ENCODE measurements around the gene OPRM1. TPM values are rescaled to one million over a fixed set of nuclear protein-coding genes. Genes with fewer than 3 reads are reported as not detected.

The OPRM1 gene
- polyA plus RNA-seq, 1 experiment: not detected

- ChIA-PET POLR2A (no interaction called here), CTCF (interaction anchor here (0.6 to 4.3 kb wide), 26 partner anchors 10 to 651 kb away, joined by 3 to 59 read pairs (median 4); partner anchors contain the start of gene CNKSR3)
- H3K4me3 ChIP-seq (ENCODE audit: low read depth, low read length): no peak overlapping the region
- peaks cover 9% of the 10 kb centered on the region for H3K27me3 ChIP-seq (ENCODE audit: control insufficient read depth, insufficient read depth, low read length)
- H3K27ac ChIP-seq (ENCODE audit: low read depth, low read length): no peak overlapping the region
- no peaks in the 10 kb centered on the region; the same call in 1 of the 2 replicates for H3K9me3 ChIP-seq (ENCODE audit: control insufficient read depth, insufficient read depth, low read length)
- peak; percentile 65 for DNase-seq (ENCODE audit: low read depth, low spot score)
- TF ChIP-seq CTCF (IDR thresholded peaks at IDR 0.05; ENCODE audit: low read depth, low read length): peak; percentile 74
Observed at GRCh38 chr6:154154389-154154967, 115.4 kb downstream of the OPRM1 start.

- POLR2A ChIA-PET: no interaction called here
- peak; percentile 79 for TF ChIP-seq CTCF (IDR thresholded peaks at IDR 0.05; ENCODE audit: low read depth, low read length)
- no peak for DNase-seq (ENCODE audit: low read depth, low spot score)
- Histone ChIP-seq H3K27ac (ENCODE audit: low read depth, low read length) (no peak overlapping the region), H3K9me3 (ENCODE audit: control insufficient read depth, insufficient read depth, low read length) (no peaks in the 10 kb centered on the region; the same call in 1 of the 2 replicates), H3K27me3 (ENCODE audit: control insufficient read depth, insufficient read depth, low read length) (peaks cover 5% of the 10 kb centered on the region), H3K4me3 (ENCODE audit: low read depth, low read length) (no peak overlapping the region)
- CTCF ChIA-PET: interaction anchor here (0.9 to 2.2 kb wide), 5 partner anchors 40 to 649 kb away, joined by 4 to 11 read pairs (median 4); no protein-coding TSS in a partner anchor
Observed at GRCh38 chr6:154156135-154156896, 117.3 kb downstream of the OPRM1 start.

DNA sequence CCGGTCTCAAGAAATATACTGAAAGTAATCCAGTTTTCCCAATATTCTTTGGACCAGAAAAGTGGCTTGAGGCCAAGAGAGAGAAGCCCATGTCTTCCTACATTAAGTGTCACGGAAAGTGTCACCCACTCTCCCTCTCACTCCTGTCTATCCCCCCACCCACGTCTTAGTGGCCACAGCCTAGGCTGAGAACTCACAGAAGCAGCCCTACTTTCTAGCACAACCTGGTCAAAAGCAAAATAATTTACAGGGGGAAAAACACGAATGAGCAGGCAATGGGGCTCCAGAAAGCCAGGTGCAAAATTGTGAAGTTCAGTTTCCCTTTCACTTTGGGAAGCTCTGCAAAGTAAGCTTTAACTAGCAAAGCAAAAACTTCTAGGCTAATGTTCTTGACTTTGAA lies 118.0 kb downstream of the OPRM1 start:
- CTCF ChIA-PET: interaction anchor here (0.6 to 2.2 kb wide), 7 partner anchors 40 to 519 kb away, joined by 3 to 11 read pairs (median 4); no protein-coding TSS in a partner anchor
- TF ChIP-seq CTCF (IDR thresholded peaks at IDR 0.05; ENCODE audit: low read depth, low read length): no peak

GRCh38 chr6:154157706-154158105 lies 118.7 kb downstream of the OPRM1 start:
- no peak for TF ChIP-seq CTCF (IDR thresholded peaks at IDR 0.05; ENCODE audit: low read depth, low read length)
- CTCF ChIA-PET: interaction anchor here (0.6 to 2.2 kb wide), 9 partner anchors 112 to 518 kb away, joined by 3 to 11 read pairs (median 4); no protein-coding TSS in a partner anchor
- POLR2A ChIA-PET: no interaction called here
- Histone ChIP-seq H3K4me3 (ENCODE audit: low read depth, low read length) (no peak overlapping the region), H3K9me3 (ENCODE audit: control insufficient read depth, insufficient read depth, low read length) (no peaks in the 10 kb centered on the region; the same call in 1 of the 2 replicates), H3K27me3 (ENCODE audit: control insufficient read depth, insufficient read depth, low read length) (peaks cover 5% of the 10 kb centered on the region), H3K27ac (ENCODE audit: low read depth, low read length) (no peak overlapping the region)
- no peak for DNase-seq (ENCODE audit: low read depth, low spot score)

More for the DNA sequence above, 118.0 kb downstream of the OPRM1 start:
- Histone ChIP-seq H3K4me3 (ENCODE audit: low read depth, low read length) (no peak overlapping the region), H3K27ac (ENCODE audit: low read depth, low read length) (no peak overlapping the region), H3K9me3 (ENCODE audit: control insufficient read depth, insufficient read depth, low read length) (no peaks in the 10 kb centered on the region; the same call in 1 of the 2 replicates), H3K27me3 (ENCODE audit: control insufficient read depth, insufficient read depth, low read length) (peaks cover 5% of the 10 kb centered on the region)
- POLR2A ChIA-PET: no interaction called here
- no peak for DNase-seq (ENCODE audit: low read depth, low spot score)

DNA sequence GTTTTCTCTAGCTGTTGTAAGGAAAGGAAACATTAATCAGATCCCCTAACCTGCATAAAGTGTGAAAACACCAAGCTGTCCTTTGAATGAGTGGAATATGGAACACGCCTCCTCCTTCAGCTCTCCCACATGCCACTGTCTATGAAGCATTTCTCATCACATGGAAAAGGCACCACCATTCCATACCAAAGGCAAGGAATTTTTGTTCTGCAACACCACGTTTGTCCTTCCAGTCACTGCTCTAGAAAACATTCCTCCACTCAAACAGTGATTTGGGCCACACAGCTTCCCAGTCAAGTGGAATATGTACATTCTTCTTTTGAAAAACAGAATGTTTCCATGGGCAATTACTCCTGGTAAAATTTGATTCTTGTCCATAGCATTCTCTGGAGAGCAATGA lies 120.1 kb downstream of the OPRM1 start:
- no peak overlapping the region for H3K27ac ChIP-seq (ENCODE audit: low read depth, low read length)
- no peak overlapping the region for H3K4me3 ChIP-seq (ENCODE audit: low read depth, low read length)
- ChIA-PET CTCF (interaction anchor here (0.9 to 2.0 kb wide), 3 partner anchors 118 to 517 kb away, joined by 3 to 14 read pairs (median 4); no protein-coding TSS in a partner anchor), POLR2A (no interaction called here)
- no peak for TF ChIP-seq CTCF (IDR thresholded peaks at IDR 0.05; ENCODE audit: low read depth, low read length)
- no peak for DNase-seq (ENCODE audit: low read depth, low spot score)
- H3K9me3 ChIP-seq (ENCODE audit: control insufficient read depth, insufficient read depth, low read length): no peaks in the 10 kb centered on the region; the same call in 1 of the 2 replicates
- no peaks in the 10 kb centered on the region for H3K27me3 ChIP-seq (ENCODE audit: control insufficient read depth, insufficient read depth, low read length)

Measured in AG04450 (cell line).